GM21723 (cell line): ENCODE results near the gene PPP2R3C.
"Not testable (repeated sequence)": the region's sequence is repeated elsewhere in the genome, so short reads cannot be mapped to it uniquely, and the experiment has no call there.

Experiments
- ATAC-seq: cut with Tn5 transposase; IDR thresholded peaks from one replicate; pipeline ENCODE4 v1.9.1; 2021; ENCODE audit warnings: mild to moderate bottlenecking, moderate library complexity; ENCODE audit not compliant: unreplicated experiment

The PPP2R3C gene

DNA sequence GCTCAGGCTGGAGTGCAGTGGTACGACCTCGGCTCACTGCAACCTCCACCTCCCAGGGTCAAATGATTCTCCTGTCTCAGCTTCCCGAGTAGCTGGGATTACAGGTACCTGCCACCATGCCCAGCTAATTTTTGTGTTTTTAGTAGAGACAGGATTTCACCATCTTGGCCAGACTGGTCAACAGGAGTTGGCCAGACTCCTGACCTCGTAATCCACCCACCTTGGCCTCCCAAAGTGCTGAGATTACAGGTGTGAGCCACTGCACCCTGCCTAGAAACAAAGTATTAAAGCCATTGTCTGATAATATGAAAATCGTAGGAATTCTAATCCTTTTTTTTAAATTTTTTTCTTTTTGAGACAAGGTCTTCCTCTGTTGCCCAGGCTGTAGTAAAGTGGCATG, 56.1 kb downstream of the PPP2R3C start:
- not testable (repeated sequence) for ATAC-seq

DNA sequence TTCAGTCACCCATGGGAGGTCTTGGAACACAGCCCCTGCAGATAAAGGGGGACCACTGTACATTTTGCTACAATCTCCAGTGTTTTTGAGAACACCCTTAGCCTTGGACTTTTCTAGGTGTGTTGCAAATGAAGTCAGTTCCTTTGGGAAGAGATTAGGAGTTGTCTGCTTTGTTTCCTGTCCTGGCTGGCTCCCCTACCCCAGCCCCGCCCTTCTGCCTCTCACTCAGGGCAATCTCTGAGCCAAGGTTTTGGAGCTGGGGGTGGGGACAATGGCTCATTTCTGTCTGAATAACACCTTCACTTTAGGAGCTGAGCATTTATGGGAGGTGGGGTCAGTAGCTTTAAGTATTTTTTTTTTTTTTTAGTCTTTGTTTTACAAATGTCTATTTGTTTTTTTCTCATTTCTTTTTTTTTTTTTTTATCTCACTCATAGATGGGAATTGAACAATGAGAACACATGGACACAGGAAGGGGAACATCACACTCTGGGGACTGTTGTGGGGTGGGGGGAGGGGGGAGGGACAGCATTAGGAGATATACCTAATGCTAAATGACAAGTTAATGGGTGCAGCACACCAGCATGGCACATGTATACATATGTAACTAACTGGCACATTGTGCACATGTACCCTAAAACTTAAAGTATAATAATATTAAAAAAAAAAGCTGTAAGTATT, 60.5 kb downstream of the PPP2R3C start:
- not testable (repeated sequence) for ATAC-seq

DNA sequence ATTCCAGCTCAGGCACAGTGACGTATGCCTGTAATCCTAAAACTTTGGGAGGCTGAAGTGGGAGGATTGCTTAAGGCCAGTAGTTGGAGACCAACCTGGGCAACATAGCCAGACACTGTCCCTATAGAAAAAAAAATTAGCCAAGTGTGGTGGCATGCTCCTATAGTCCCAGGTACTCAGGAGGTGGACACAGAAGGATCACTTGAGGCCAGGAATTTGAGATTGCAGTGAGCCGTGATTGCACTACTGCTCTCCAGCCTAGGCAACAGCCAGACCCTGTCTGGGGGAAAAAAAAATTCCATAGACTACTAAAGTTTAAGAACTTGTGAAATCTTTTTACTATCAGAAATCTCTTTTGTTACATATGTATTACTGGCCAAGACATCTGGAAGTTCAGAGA, 69.2 kb downstream of the PPP2R3C start:
- no peak for ATAC-seq

DNA sequence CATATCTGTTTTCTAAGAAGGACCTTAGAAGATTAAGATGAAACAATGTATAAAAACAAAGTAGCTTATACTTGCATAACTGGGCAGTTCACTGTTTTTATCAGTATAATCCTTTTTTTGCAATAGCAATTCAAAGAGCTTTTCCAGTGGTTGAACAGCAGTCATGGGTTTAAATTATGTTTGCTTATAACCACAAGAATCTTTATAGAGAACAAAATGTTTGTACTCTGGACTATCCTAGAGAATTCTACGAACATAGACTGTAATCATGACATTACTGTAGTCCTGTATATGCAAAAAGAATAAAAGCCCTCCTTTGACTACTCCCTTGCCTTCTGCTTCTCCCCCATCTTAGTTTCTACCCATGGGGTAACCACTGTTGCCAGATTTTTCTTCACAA, 70.0 kb downstream of the PPP2R3C start:
- ATAC-seq: no peak

DNA sequence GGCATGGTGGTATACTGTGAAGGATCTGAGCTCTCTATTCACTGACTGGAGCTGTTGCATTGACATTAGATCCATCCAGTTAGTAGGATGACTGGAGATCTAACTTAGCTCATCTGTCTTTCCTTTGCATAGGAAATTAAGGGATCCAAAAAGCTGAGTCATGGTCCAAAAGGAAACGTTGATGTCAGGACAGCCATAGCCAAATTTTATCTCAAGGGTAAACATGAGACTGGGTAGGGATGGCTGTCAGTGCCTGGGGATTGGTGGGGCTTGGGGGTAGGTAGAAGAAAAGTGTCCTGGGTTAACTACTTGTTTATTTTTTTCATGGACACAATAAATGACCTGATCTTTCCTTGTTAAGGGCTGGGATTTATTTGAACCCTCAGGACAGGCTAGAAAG, 71.1 kb downstream of the PPP2R3C start:
- no peak for ATAC-seq

DNA sequence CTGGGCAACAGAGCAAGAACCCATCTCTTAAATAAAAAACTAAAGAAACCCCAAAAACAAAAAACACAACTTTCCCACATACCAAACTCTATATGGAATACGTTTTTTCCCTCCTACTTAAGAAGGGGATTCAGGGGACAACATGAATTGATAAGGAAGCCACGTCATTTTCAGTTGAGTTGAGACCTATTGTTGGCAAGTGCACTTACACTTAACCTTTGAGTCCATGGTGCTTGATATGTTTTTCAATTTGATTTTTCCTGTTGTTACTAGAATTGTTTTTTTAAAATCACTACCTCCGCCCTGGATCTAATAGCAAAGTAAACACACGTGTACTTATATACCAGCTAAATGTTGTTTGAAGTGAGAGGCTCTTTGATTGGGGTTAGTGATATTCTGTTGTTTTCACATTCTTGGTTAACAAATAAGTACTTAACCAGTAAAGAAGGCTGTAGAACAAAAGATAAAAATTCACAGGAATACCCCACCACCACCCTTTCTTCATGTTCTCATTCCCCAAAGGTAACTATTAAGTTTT, 73.7 kb downstream of the PPP2R3C start:
- ATAC-seq: no peak

DNA sequence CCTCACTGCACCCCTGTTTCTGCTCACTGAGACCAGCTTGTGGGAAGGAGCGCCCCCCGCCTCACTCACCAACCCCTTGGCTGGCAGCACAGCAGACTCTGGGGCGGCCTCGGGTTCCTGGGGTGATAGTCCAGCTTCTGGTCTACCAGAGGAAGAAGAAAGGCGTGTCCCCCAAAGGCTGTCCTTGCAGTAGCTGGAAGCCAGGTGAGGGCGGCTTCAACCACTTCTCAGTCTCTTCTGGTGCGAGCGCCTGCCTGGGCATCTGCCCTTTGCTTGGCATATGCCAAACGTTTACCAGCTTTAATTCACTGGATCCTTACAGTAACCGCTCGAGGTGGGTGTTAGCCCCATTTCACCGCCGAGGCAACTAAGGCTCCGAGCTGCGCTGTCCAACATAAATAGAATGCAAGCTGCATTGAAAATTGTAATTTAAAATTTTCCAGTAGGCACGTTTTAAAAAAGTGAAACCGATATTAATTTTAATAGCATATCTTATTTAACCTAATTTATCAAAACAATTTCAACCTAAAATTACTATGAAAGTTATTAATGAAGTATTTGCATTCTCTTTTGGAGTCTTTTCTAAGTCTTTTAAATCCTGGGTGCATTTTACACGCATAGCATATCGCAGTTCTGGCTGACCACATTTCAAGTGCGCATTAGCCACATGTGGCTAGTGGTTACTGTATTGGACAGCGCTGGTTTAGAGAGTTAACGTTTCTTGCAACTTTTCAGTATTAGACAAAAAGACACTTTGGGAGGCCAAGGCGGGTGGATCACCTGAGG, 74.8 kb downstream of the PPP2R3C start:
- peak; percentile 38 for ATAC-seq

DNA sequence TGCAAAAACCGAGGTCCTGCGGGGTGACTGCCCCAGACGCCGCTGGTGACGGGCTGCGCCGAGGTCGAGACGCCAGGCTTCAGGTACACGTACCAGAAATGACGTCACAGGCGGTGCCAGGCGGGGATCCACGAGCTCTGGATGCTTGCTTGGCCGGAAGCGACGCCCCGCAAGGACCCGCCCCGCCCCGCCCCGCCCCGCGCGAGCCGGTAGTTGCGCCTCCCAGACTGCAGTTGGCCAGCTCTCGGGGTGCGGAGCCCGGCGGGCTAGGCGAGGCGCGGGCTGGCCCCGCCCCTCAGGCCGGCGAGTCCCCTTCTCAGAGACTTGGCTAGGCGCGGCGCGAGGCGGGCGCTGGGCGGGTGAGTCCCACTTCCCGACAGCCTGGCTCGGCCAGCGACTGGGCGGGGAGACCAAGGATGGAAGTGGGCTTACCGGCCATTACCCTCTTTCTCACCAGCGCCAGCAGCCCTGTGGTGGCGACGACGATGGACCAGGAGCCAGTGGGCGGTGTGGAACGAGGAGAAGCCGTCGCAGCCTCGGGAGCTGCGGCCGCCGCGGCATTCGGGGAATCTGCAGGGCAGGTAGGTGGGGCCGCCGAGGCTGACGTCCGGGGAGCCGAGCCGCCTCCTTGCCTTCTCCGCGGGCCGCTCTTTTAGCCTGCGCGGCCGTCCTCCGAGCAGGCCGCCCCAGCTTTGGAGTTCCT, 75.6 kb downstream of the PPP2R3C start, which contains the start of gene FAM177A1:
Gene FAM177A1 (plus strand): TSS at position 225 of the 703 bp plus-strand sequence. CDS start 192 bp downstream, at position 417.
- peak; percentile 93 for ATAC-seq

DNA sequence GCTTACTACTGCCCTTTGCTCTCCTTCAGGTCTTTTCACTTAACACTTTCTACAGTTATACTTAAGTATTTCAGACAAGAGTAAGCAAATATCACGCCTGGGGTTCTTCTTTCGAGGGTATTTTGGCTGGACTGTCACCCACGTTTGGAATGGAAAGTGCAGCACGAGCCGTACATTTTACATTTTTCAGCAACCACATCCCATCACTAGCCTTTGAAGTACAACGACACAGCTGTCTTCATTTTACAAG, 76.1 kb downstream of the PPP2R3C start:
- no peak for ATAC-seq

DNA sequence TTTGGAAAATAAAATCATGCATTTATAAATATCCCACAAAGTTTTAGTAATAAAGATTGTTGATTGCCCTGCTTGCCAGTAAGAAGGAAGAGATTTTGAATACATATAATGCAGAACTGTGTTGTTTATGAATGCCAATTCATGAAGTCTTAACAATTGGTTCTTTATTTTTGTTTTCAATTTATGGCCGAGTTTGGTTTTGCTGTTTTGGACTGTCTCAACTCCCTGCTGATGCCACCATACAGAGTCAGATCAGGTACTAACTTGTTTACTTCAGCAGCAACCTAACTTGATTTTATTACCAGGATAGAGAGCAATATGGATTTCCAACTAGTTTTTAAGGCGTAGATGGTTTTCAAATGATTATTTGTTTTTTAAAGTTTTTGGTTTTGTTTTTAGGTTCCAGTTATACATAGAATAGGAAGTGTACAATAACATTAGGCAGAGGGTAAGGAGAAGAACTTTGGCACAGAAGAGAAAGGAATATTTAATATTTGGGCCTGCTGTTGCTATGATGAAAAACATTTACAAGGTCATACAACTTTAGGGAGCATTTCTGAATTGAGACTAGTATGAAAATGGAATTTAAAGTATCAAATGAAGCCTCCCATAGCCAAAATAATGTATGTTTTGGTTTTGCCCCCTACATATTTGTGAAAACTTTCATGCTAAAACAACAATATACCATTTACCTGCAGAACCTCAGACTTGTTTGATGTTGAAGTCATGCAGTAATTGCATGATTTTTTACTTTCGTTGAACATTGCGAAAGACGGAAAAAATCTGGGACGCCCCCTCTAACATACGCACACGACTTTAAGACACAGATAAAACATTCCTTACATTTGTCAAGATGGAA, 76.6 kb downstream of the PPP2R3C start:
- ATAC-seq: peak; percentile 0

DNA sequence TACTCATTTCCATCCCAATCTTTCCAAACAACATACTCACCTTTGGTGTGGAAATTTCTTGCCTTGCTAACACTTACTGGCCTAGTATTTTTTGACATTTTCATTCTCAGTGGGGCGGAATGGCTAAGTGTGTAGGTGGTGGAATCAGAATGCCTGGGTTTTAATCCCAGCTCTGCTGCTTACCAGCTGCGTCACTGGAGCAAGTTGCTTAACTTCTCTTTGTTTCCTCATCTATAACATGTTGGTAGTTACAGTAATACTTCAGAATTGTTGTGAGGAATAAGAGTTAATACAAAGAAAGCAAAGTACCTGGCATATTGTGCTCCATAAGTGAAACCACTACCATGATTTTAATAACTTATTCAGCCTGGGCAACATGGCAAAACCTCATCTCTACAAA, 78.7 kb downstream of the PPP2R3C start:
- ATAC-seq: no peak

DNA sequence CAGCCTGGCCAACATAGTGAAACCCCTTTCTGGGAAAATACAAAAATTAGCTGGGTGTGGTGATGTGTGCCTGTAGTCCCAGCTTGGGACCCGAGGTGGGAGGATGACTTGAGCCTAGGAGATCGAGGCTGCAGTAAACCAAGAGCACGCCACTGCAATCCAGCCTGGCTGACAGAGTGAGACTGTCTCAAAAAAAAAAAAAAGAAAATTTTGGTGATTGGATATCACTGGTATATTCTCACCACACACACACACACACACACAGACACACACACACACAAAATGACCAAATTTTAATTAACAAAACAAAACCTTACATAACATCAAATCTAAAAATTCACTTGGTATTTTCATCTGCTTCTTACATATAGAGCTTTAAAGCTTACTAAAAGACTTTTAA, 79.2 kb downstream of the PPP2R3C start:
- ATAC-seq: no peak

DNA sequence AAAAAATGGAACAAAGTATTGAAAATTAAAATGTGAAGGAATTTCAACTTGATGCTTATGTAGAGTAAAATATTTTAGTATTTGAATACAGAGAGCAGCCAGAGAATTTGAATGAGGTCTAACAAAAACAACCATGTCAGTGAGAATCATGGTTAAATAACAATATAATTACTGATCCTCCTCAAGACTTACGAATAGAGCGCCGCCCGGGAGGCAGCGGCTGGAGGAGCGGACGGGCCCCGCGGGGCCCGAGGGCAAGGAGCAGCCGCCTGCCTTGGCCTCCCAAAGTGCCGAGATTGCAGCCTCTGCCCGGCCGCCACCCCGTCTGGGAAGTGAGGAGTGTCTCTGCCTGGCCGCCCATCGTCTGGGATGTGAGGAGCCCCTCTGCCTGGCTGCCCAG, 83.5 kb downstream of the PPP2R3C start:
- ATAC-seq: not testable (repeated sequence)
